SK-N-DZ (cell line): ENCODE measurements around the gene GRHL1.
"Not testable (repeated sequence)": the region's sequence is repeated elsewhere in the genome, so short reads cannot be mapped to it uniquely, and the experiment has no call there.

Experiments used
- DNase-seq: peaks from one replicate; pipeline ENCODE4 v3.0.0-alpha.2; 2015; ENCODE audit warnings: low spot score

Gene GRHL1

DNA sequence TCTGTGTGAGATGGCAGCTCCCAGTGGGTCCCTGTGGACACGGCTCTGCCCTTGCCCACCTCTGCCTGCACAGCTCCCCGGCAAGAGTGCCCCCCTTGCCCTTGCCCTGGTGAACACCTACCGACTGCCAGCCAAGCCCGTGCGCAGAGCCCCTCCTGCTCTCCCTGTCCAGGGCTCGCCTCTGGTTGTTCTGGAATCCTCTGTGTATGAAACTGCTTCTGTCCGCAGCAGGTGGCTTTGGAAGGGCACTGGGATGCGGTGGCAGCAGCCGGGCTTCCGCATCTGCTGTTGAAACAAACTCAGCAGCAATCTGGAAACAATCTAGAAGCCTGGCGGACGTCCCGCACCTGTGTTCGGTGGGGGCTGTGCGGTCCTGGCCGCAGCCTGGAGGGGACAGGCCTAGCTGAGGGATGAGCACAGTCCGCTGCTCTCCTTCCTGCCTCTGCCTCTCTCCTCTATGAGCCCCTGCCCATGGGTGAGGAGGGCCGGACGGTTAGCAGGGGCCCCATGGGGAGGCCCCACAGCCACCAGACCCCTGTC is 57.8 kb downstream of the GRHL1 start:
- DNase-seq: no peak

- DNase-seq: peak; percentile 44
Observed at GRCh38 chr2:10009811-10010781, 58.6 kb downstream of the GRHL1 start.

GRCh38 chr2:10010861-10011605 is 59.5 kb downstream of the GRHL1 start:
- not testable (repeated sequence) for DNase-seq

- DNase-seq: not testable (repeated sequence)
Observed at GRCh38 chr2:10011606-10012325, 60.3 kb downstream of the GRHL1 start.

- DNase-seq: not testable (repeated sequence)
Observed at GRCh38 chr2:10012366-10012962, 61.0 kb downstream of the GRHL1 start.

DNA sequence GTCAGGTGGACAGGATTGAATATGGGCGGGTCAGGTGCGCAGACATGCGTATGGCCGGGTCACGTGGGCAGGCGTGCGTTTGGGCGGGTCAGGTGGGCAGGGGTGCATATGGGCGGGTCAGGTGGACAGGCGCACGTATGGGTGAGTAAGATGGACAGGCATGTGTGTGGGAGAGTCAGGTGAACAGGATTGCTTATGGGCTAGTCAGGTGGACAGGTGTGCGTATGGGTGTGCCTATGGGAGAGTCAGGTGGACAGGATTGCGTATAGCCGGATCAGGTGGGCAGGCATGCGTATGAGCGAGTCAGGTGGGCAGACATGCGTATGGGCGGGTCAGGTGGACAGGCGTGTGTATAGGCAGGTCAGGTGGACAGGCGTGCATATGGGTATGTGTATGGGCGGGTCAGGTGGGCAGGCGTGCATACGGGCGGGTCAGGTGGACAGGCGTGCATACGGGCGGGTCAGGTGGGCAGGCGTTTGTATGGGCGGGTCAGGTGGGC is 61.5 kb downstream of the GRHL1 start:
- no peak for DNase-seq

DNA sequence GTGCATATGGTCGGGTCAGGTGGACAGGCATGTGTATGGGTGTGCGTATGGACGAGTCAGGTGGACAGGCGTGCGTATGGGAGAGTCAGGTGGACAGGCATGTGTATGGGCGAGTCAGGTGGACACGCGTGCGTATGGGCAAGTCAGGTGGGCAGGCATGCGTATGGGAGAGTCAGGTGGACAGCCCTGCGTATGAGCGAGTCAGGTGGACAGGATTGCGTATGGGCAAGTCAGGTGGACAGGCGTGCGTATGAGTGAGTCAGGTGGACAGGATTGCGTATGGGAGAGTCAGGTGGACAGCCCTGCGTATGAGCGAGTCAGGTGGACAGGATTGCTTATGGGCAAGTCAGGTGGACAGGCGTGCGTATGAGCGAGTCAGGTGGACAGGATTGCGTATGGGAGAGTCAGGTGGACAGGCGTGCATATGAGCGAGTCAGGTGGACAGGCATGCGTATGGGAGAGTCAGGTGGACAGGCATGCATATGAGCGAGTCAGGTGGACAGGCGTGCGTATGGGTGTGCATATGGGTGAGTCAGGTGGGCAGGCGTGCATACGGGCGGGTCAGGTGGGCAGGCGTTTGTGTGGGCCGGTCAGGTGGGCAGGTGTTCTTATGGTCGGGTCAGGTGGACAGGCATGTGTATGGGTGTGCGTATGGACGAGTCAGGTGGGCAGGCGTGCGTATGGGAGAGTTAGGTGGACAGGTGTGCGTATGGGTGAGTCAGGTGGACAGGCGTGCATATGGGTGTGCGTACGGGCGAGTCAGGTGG is 62.3 kb downstream of the GRHL1 start:
- not testable (repeated sequence) for DNase-seq

GRCh38 chr2:10014418-10015190 is 63.1 kb downstream of the GRHL1 start:
- DNase-seq: no peak

- DNase-seq: not testable (repeated sequence)
Observed at GRCh38 chr2:10015376-10015989, 64.0 kb downstream of the GRHL1 start.

GRCh38 chr2:10016001-10016801 is 64.7 kb downstream of the GRHL1 start:
- no peak for DNase-seq

DNA sequence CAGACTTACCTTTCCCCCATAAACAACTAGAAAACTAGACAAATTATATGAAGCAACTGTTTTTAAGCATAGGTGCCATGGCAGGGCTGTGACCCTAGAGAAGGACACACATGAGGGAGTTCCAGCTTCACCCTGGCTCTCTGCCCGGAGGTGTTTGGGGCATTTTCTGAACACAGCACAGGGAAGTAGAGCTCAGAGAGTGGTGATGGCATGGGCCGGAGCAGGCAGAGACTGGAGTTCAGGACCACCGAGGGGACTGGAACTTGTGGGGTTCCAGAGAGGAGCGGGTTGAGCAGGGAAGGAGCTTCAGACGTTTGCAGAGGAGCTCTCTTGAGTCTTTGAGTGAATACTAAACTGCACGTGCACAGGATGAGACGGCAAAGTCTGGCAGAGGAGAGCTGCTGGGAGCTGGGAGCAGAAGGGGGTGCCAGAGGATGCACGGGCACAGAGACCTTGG is 65.3 kb downstream of the GRHL1 start:
- no peak for DNase-seq

DNA sequence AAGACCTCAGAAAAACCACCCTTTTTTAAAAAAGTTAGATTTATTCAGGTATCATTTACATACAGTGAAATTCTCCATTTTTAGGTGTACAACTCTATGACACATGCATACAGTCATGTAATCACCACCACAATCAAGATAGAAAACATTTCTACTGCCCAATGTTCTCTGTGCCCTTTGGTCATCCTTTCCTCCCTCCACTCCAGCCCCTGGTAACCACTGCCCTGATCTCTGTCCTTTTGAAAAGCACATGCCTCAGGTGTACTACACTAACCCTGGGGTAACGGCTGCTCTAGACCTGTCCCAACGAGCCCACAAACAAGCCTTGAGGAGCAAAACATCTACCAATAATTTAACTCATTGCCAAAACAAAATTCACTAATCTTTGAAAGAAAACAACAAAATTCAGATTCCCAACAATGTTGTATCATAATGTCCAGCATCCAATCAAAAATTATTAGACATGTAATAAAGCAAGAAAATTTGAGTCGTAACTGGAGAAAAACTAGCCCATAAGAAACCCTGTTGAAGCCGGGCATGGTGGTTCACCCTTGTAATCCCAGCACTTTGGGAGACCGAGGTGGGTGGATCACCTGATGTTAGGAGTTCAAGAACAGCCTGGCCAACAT is 65.9 kb downstream of the GRHL1 start:
- DNase-seq: no peak

DNA sequence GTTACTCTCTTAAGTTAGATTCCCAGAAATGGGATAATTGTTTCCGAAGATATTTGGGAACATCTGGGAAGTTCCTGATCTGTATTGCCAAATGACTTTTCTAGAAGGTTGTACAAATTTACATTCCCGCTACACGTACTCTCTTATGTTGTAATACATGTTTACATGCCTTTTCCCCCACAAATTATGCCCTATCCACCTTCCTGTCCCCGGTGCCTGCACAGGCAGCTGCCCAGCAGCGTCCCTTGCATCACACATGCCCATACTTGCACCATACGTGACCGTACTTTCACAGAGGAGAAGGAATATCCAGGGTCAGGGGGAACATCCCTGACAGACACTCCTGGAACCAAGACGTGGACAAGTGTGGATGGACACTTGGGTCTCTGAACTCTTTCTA is 67.7 kb downstream of the GRHL1 start:
- no peak for DNase-seq

DNA sequence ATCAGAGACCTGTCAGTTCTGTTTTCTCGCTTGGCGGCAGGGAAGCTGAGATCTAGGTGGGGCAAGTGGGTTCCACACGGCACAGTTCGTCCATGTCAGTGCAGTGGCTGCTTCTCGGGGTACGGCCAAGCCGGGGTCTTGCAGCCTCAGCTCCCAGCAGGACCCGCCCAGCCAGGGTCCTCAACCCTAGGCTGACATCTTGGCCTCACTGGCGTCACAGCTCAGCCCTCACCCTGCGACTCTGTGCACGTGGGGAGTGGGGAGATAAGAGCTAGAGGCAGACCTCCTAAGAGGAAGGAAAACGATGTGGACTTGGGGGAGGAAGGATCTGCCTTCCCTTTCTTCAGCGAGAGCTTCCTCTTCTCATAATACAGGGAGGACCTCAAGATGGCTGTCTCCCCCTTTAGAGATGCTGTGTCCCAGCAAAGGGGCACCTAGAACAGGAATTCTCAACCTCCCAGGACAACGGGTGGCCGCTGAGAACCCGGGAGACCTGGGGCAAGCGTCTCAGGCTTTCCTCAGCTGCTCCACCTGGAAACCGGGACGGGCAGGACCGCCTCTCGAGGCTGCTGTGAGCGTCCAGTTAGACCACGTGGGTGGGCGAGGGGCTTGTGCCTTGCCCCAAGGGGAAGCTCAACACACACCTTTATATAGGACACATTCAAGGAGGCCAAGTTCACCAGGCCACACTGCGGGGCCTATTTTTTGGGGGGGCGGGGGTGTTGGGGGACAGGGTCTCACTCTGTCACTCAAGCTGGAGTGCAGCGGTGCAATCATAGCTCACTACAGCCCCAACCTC is 68.3 kb downstream of the GRHL1 start:
- no peak for DNase-seq

- DNase-seq: no peak
Observed at GRCh38 chr2:10022041-10022421, 70.5 kb downstream of the GRHL1 start.

DNA sequence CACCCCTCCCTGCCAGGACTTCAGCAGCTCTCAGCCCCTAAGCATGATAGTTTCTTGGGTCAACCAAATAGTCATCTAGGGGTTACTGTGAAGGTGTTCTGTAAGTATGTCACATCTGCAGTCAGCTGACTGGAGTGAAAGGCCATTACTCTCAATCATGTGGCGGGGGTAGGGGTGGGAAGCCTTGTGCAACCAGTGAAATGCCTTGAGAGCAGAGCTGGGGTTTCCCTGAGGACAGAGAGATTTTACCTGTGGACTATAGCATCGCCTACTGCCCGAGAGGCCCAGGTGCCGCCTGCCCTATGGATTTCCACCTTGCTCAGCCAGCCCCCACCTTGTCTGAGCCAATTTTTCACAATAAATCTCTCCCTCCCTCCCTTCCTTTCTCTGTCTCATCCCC is 71.0 kb downstream of the GRHL1 start:
- no peak for DNase-seq
